ENCODE measurements around the gene CD55. TPM values are rescaled to one million over a fixed set of nuclear protein-coding genes. Genes with fewer than 3 reads are reported as not detected.

CD55 gene
- total and polyA plus RNA-seq, 2 donors (not counting 1 experiment from before 2014, with no cell fraction given) = 46.1 to 77.7 TPM

DNA sequence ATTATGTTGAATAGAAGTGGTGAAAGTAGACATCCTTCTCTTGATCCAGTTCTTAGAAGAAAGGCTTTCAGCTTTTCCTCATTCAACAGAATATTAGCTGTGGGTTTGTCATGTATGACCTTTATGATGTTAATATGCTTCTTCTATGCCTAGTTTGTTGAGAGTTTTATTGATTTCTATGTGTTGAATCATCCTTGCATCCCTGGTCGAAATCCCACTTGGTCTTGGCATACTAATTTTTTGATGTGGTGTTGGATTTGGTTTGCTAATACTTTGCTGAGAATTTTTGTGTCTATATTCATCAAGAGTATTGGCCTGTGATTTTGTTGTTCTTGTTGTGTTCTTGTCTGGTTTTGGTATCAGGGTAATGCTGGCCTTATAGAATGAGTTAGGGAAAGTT, 20.9 kb downstream of the CD55 start:
- TF ChIP-seq EZH2 (IDR thresholded peaks at IDR 0.05; ENCODE audit: low read length, missing control alignments) = no peak
- TF ChIP-seq, protein P1, sequence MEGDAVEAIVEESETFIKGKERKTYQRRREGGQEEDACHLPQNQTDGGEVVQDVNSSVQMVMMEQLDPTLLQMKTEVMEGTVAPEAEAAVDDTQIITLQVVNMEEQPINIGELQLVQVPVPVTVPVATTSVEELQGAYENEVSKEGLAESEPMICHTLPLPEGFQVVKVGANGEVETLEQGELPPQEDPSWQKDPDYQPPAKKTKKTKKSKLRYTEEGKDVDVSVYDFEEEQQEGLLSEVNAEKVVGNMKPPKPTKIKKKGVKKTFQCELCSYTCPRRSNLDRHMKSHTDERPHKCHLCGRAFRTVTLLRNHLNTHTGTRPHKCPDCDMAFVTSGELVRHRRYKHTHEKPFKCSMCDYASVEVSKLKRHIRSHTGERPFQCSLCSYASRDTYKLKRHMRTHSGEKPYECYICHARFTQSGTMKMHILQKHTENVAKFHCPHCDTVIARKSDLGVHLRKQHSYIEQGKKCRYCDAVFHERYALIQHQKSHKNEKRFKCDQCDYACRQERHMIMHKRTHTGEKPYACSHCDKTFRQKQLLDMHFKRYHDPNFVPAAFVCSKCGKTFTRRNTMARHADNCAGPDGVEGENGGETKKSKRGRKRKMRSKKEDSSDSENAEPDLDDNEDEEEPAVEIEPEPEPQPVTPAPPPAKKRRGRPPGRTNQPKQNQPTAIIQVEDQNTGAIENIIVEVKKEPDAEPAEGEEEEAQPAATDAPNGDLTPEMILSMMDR (conservative IDR thresholded peaks at IDR 0.05 in 1 of 2, IDR thresholded peaks at IDR 0.05 in 1 of 2; ENCODE audit: low read depth in 1 of 2, low read length in 2 of 2) = no peak
- no peak overlapping the region for H3K27ac ChIP-seq (ENCODE audit: insufficient read depth, low read length)
- H3K9me3 ChIP-seq (ENCODE audit: control insufficient read depth, insufficient read depth, low read depth, low read length) = no peaks in the 10 kb centered on the region
- H3K36me3 ChIP-seq (ENCODE audit: control insufficient read depth, insufficient read depth, low read length) = no peaks in the 10 kb centered on the region
- no peak overlapping the region for H3K4me3 ChIP-seq (replicated peaks in 1 of 4; ENCODE audit: control extremely low read depth in 1 of 4, insufficient read depth in 1 of 4, low read depth in 3 of 4, low read length in 4 of 4)
- no peaks in the 10 kb centered on the region for H4K20me1 ChIP-seq (ENCODE audit: control insufficient read depth, extremely low read depth, insufficient read depth, low read length)
- H3K9ac ChIP-seq (ENCODE audit: insufficient read depth, low read length) = no peak overlapping the region
- H3K4me2 ChIP-seq (ENCODE audit: extremely low read depth, insufficient read depth, low read length) = no peak overlapping the region
- no peak overlapping the region for H2AFZ ChIP-seq (ENCODE audit: low read length)
- DNase-seq (ENCODE audit: low read depth in 2 of 2) = peak in 1 of 2 donors; percentile 24
- no peaks in the 10 kb centered on the region for H3K27me3 ChIP-seq (ENCODE audit: control insufficient read depth, insufficient read depth, low read length)
- H3K79me2 ChIP-seq (ENCODE audit: control insufficient read depth, insufficient read depth, low read length) = no peaks in the 10 kb centered on the region
- H3K4me1 ChIP-seq (ENCODE audit: control insufficient read depth, extremely low read depth, insufficient read depth, low read length) = no peaks in the 10 kb centered on the region

DNA sequence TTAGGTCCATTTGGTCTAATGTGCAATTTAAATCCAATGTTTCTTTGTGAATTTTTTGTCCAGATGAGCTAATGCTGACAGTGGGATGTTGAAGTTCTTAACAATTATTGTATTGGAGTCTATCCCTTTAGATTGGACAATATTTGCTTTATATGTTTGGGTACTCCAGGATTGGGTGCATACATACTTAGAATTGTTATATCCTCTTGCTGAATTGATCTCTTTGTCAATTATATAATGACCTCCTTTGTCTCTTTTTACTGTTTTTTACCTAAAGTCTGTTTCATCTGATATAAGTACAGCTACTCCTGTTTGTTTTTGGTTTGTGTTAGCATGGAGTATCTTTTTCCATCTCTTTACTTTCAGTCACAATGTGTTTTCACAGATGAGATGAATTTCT, 22.2 kb downstream of the CD55 start:
- Histone ChIP-seq H2AFZ (ENCODE audit: low read length) (no peak overlapping the region), H3K9ac (ENCODE audit: insufficient read depth, low read length) (no peak overlapping the region), H3K9me3 (ENCODE audit: control insufficient read depth, insufficient read depth, low read depth, low read length) (no peaks in the 10 kb centered on the region), H3K27me3 (ENCODE audit: control insufficient read depth, insufficient read depth, low read length) (no peaks in the 10 kb centered on the region), H3K79me2 (ENCODE audit: control insufficient read depth, insufficient read depth, low read length) (no peaks in the 10 kb centered on the region), H3K27ac (ENCODE audit: insufficient read depth, low read length) (no peak overlapping the region), H3K36me3 (ENCODE audit: control insufficient read depth, insufficient read depth, low read length) (no peaks in the 10 kb centered on the region), H3K4me2 (ENCODE audit: extremely low read depth, insufficient read depth, low read length) (no peak overlapping the region), H4K20me1 (ENCODE audit: control insufficient read depth, extremely low read depth, insufficient read depth, low read length) (no peaks in the 10 kb centered on the region), H3K4me1 (ENCODE audit: control insufficient read depth, extremely low read depth, insufficient read depth, low read length) (no peaks in the 10 kb centered on the region), H3K4me3 (replicated peaks in 1 of 4; ENCODE audit: control extremely low read depth in 1 of 4, insufficient read depth in 1 of 4, low read depth in 3 of 4, low read length in 4 of 4) (no peak overlapping the region)
- TF ChIP-seq EZH2 (IDR thresholded peaks at IDR 0.05; ENCODE audit: low read length, missing control alignments) = no peak
- TF ChIP-seq, protein P1 (conservative IDR thresholded peaks at IDR 0.05 in 1 of 2, IDR thresholded peaks at IDR 0.05 in 1 of 2; ENCODE audit: low read depth in 1 of 2, low read length in 2 of 2) = no peak
- no peak for DNase-seq (ENCODE audit: low read depth in 2 of 2)

DNA sequence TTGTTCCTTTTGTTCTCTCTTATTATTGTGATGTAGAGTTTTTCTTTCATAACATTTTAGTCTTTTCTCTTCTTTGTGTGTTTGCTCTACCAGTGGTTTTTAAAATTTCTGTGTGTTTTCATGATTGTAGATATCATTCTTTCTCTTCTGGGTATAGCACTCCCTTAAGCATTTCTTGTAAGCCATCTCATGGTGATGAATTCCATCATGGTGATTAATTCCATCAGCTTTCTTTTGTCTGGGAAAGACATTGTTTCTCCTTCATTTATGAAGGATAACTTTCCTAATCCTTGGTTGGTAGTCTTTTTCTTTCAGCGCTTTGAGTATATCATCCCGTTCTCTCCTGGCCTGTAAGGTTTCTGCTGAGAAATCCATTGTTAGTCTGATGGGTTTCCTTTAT, 22.7 kb downstream of the CD55 start:
- H3K9me3 ChIP-seq (ENCODE audit: control insufficient read depth, insufficient read depth, low read depth, low read length) = no peaks in the 10 kb centered on the region
- H3K4me2 ChIP-seq (ENCODE audit: extremely low read depth, insufficient read depth, low read length) = no peak overlapping the region
- H3K4me3 ChIP-seq (replicated peaks in 1 of 4; ENCODE audit: control extremely low read depth in 1 of 4, insufficient read depth in 1 of 4, low read depth in 3 of 4, low read length in 4 of 4) = no peak overlapping the region
- H3K27me3 ChIP-seq (ENCODE audit: control insufficient read depth, insufficient read depth, low read length) = no peaks in the 10 kb centered on the region
- H3K36me3 ChIP-seq (ENCODE audit: control insufficient read depth, insufficient read depth, low read length) = no peaks in the 10 kb centered on the region
- no peak for TF ChIP-seq EZH2 (IDR thresholded peaks at IDR 0.05; ENCODE audit: low read length, missing control alignments)
- TF ChIP-seq, protein P1 (conservative IDR thresholded peaks at IDR 0.05 in 1 of 2, IDR thresholded peaks at IDR 0.05 in 1 of 2; ENCODE audit: low read depth in 1 of 2, low read length in 2 of 2) = no peak
- no peaks in the 10 kb centered on the region for H3K4me1 ChIP-seq (ENCODE audit: control insufficient read depth, extremely low read depth, insufficient read depth, low read length)
- no peak overlapping the region for H3K27ac ChIP-seq (ENCODE audit: insufficient read depth, low read length)
- no peak overlapping the region for H2AFZ ChIP-seq (ENCODE audit: low read length)
- H4K20me1 ChIP-seq (ENCODE audit: control insufficient read depth, extremely low read depth, insufficient read depth, low read length) = no peaks in the 10 kb centered on the region
- peak in 1 of 2 donors; percentile 36 for DNase-seq (ENCODE audit: low read depth in 2 of 2)
- H3K79me2 ChIP-seq (ENCODE audit: control insufficient read depth, insufficient read depth, low read length) = no peaks in the 10 kb centered on the region
- no peak overlapping the region for H3K9ac ChIP-seq (ENCODE audit: insufficient read depth, low read length)

Data from fibroblast of lung (primary cell).